IMR-90 (cell line): ENCODE measurements around the gene OR2F2. TPM values are rescaled to one million over a fixed set of nuclear protein-coding genes. Genes with fewer than 3 reads are reported as not detected.

ENCODE experiments used
- ATAC-seq: fragments of 200-7000 bp; cut with Tn5 transposase; 2 replicates; pipeline ENCODE4 v1.9.1; 2020; ENCODE audit warnings: low read depth, mild to moderate bottlenecking, moderate library complexity
- BruUV-seq: library from RNA; stranded (reverse); fragments of 400-500 nt; replicated peaks from 2 replicates; lab custom pipeline; 2021; lab: Mats Ljungman, UMichigan
- CTCF ChIA-PET: fragments of 300-600 bp; formaldehyde crosslinking; extraction: SDS; loops from one replicate; lab custom pipeline; 2021; ENCODE audit warnings: antibody characterized with exemption; lab: Yijun Ruan, JAX
- POLR2A ChIA-PET: fragments of 300-600 bp; sonication (Branson Sonifier 250); formaldehyde crosslinking; loops from one replicate; lab custom pipeline; 2022; ENCODE audit warnings: antibody characterized with exemption; ENCODE audit not compliant: unreplicated experiment; lab: Charles Lee
- DNase-seq: peaks from one replicate; pipeline ENCODE4 v3.0.0; 2013
- H2AFZ ChIP-seq: replicated peaks from 2 replicates; pipeline ENCODE3; 2013; ENCODE audit warnings: low read length, mild to moderate bottlenecking; ENCODE audit not compliant: poor library complexity
- H2AK5ac ChIP-seq: 2 replicates; pipeline ENCODE4 v1.6.1; 2013; ENCODE audit warnings: low read depth, low read length, inconsistent platforms
- H2AK9ac ChIP-seq: replicated peaks from 2 replicates; pipeline ENCODE3; 2013; ENCODE audit warnings: mild to moderate bottlenecking, low read depth, low read length, moderate library complexity; ENCODE audit not compliant: poor library complexity
- H2BK120ac ChIP-seq: 2 replicates; pipeline ENCODE4 v1.6.1; 2013; ENCODE audit warnings: low read depth, low read length, inconsistent platforms
- H2BK15ac ChIP-seq: 3 replicates; pipeline ENCODE4 v1.6.1; 2013; ENCODE audit warnings: low read depth, low read length, inconsistent platforms
- H2BK20ac ChIP-seq: 2 replicates; pipeline ENCODE4 v1.6.1; 2013; ENCODE audit warnings: low read depth, mild to moderate bottlenecking, inconsistent platforms, low read length, moderate library complexity
- H2BK5ac ChIP-seq: 2 replicates; pipeline ENCODE4 v1.6.1; 2013; ENCODE audit warnings: mild to moderate bottlenecking, low read depth, low read length, inconsistent platforms; ENCODE audit not compliant: poor library complexity, severe bottlenecking
- H3K14ac ChIP-seq: replicated peaks from 2 replicates; pipeline ENCODE4 v1.6.1; 2013; ENCODE audit warnings: low read depth, low read length, inconsistent platforms
- H3K18ac ChIP-seq: 2 replicates; pipeline ENCODE4 v1.6.1; 2013; ENCODE audit warnings: low read depth, low read length, control low read depth
- H3K23ac ChIP-seq: 2 replicates; pipeline ENCODE4 v1.6.1; 2013; ENCODE audit warnings: low read depth, low read length, inconsistent platforms
- H3K27ac ChIP-seq: 2 replicates; pipeline ENCODE4 v1.5.1; 2013; ENCODE audit warnings: mild to moderate bottlenecking, control low read depth, low read length; ENCODE audit not compliant: insufficient read depth
- H3K27me3 ChIP-seq: 2 replicates; pipeline ENCODE4 v1.6.1; 2013; ENCODE audit warnings: low read length; ENCODE audit not compliant: control insufficient read depth, insufficient read depth
- H3K36me3 ChIP-seq: 2 replicates; pipeline ENCODE4 v1.6.1; 2013; ENCODE audit warnings: low read length, mixed read lengths; ENCODE audit not compliant: control insufficient read depth, insufficient read depth
- H3K4ac ChIP-seq: 2 replicates; pipeline ENCODE4 v1.6.1; 2013; ENCODE audit warnings: low read depth, low read length, inconsistent platforms
- H3K4me1 ChIP-seq: 2 replicates; pipeline ENCODE4 v1.6.1; 2013; ENCODE audit warnings: low read length, mixed read lengths; ENCODE audit not compliant: control insufficient read depth, insufficient read depth
- H3K4me2 ChIP-seq: 2 replicates; pipeline ENCODE4 v1.6.1; 2013; ENCODE audit warnings: low read depth, mild to moderate bottlenecking, control low read depth, low read length, moderate library complexity
- H3K4me3 ChIP-seq: 2 replicates; pipeline ENCODE4 v1.5.1; 2013; ENCODE audit warnings: low read depth, mild to moderate bottlenecking, control low read depth, low read length, moderate library complexity; ENCODE audit not compliant: insufficient read depth
- H3K56ac ChIP-seq: 2 replicates; pipeline ENCODE4 v1.6.1; 2013; ENCODE audit warnings: low read length, inconsistent platforms; ENCODE audit not compliant: insufficient read depth; ENCODE audit errors: extremely low read depth
- H3K79me1 ChIP-seq, 2 experiments: 2 replicates each; pipeline ENCODE4 v1.6.1; 2013; ENCODE audit warnings: low read length in 2 of 2, inconsistent platforms in 1 of 2, low read depth in 1 of 2
- H3K9ac ChIP-seq: 2 replicates; pipeline ENCODE4 v1.6.1; 2013; ENCODE audit warnings: low read depth, low read length, control low read depth
- H3K9me1 ChIP-seq: 2 replicates; pipeline ENCODE4 v1.6.1; 2013; ENCODE audit warnings: low read length, inconsistent platforms; ENCODE audit not compliant: insufficient read depth
- H3K9me3 ChIP-seq: 2 replicates; pipeline ENCODE4 v1.6.1; 2013; ENCODE audit warnings: low read length; ENCODE audit not compliant: control insufficient read depth, insufficient read depth
- H4K20me1 ChIP-seq: 2 replicates; pipeline ENCODE4 v1.6.1; 2013; ENCODE audit warnings: low read length, inconsistent platforms; ENCODE audit not compliant: insufficient read depth
- H4K5ac ChIP-seq: 2 replicates; pipeline ENCODE4 v1.6.1; 2013; ENCODE audit warnings: mild to moderate bottlenecking, low read depth, low read length, control low read depth
- H4K8ac ChIP-seq, 2 experiments: 2 replicates each; pipeline ENCODE4 v1.6.1; 2013; ENCODE audit warnings: low read depth in 2 of 2, low read length in 2 of 2, control low read depth in 1 of 2, inconsistent platforms in 1 of 2
- H4K91ac ChIP-seq: 2 replicates; pipeline ENCODE4 v1.6.1; 2013; ENCODE audit warnings: low read depth, low read length, inconsistent platforms; ENCODE audit not compliant: insufficient read depth
- CHD1 ChIP-seq: IDR thresholded peaks from 2 replicates; pipeline ENCODE4 v1.6.1; 2012; ENCODE audit warnings: low read depth, low read length, improper control_type of control experiment
- MAFK ChIP-seq: IDR thresholded peaks from 2 replicates; pipeline ENCODE4 v1.6.1; 2012; ENCODE audit warnings: low read depth, low read length, improper control_type of control experiment
- MAZ ChIP-seq: IDR thresholded peaks from 2 replicates; pipeline ENCODE4 v1.6.1; 2012; ENCODE audit warnings: low read depth, mild to moderate bottlenecking, low read length, improper control_type of control experiment, moderate library complexity, borderline replicate concordance
- POLR2A ChIP-seq: IDR thresholded peaks from 2 replicates; pipeline ENCODE4 v1.6.1; 2012; ENCODE audit warnings: mild to moderate bottlenecking, low read depth, low read length
- WGBS, 2 experiments: methylation state at CpG; one replicate each; pipeline versions ENCODE4 v1.1.5 to v1.1.7; 2013; ENCODE audit warnings: missing lambda C conversion rate in 2 of 2; ENCODE audit not compliant: insufficient read length in 1 of 2; ENCODE audit errors: extremely low coverage in 2 of 2; 5-methylcytosine and 5-hydroxymethylcytosine counted together
- dilution Hi-C: fragments of 300-500 bp; cut with HindIII; formaldehyde crosslinking; loops from one replicate; pipeline ENCODE4 v1.14.3; 2018; ENCODE audit warnings: low sequenced_read_pairs; ENCODE audit not compliant: unreplicated experiment
- in situ Hi-C: fragments of 300-500 bp; cut with MboI; formaldehyde crosslinking; loops from 3 replicates; pipeline ENCODE4 v1.14.3; 2019; ENCODE audit warnings: low sequenced_read_pairs, inconsistent platforms, mixed read lengths
- intact Hi-C: fragments of 100-400 bp; cut with micrococcal nuclease; formaldehyde crosslinking; loops from 2 replicates; pipeline ENCODE4 v1.10.0; 2022
- polyA plus RNA-seq, 3 experiments: library from polyadenylated mRNA; depleted of rRNA; stranded (reverse); fragments of >200 nt; gene quantifications; 2 replicates each; pipeline ENCODE4 v1.2.3, GENCODE V29; 2012; ENCODE audit warnings: low replicate concordance in 1 of 3
- total RNA-seq: library from RNA; depleted of rRNA; stranded (reverse); fragments of >200 nt; gene quantifications from 2 replicates; pipeline ENCODE4 v1.2.3, GENCODE V29; 2012
- TF ChIP-seq, protein P1 (sequence below): fragments of 150-350 bp; IDR thresholded peaks from 2 replicates; pipeline ENCODE4 v1.6.1; 2016; ENCODE audit warnings: low read depth, mild to moderate bottlenecking, low read length, moderate library complexity, borderline replicate concordance
- TF ChIP-seq, protein P2 (sequence below): conservative IDR thresholded peaks from 2 replicates; pipeline ENCODE4 v1.5.1; 2012; ENCODE audit warnings: mild to moderate bottlenecking, low read depth, low read length, improper control_type of control experiment

Gene OR2F2
- total and polyA plus RNA-seq, 2 of the 4 experiments (the other 2 are of a cell fraction), result not detected

DNA sequence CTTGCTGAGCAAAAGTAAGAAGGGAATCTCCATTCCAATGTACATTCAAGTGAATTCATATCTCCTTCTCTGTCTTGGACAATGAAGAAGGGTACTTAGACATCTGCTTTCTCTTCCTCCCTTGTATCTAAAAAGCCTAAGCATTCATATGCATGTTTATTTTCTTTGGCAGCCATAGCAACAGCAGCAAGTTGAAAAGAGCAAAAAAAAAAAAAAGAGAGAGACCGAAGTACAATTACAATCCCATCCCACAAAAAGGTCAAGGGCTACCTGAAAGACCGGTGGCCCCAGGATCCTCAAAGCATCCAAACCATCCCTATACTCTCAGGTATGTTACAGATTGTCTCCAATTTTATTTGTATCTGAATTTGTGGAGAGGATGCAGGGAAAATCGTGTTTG, 23.7 kb downstream of the OR2F2 start:
- H3K27ac ChIP-seq, result no peak overlapping the region
- intact Hi-C loops, result no loop called here
- ChIA-PET CTCF (no interaction called here), POLR2A (no interaction called here)
- no peak overlapping the region for H2AFZ ChIP-seq
- H4K91ac ChIP-seq, result no peak overlapping the region
- no CpG with 5 or more reads among the region's 3 CpGs for WGBS, 2 experiments
- no peak overlapping the region for H3K18ac ChIP-seq
- H3K4me3 ChIP-seq, result no peak overlapping the region
- ATAC-seq (no peak; the same call in 1 of the 2 replicates), DNase-seq (peak; percentile 39)
- no peak overlapping the region for H2AK5ac ChIP-seq
- H2BK20ac ChIP-seq, result no peak overlapping the region
- H3K9ac ChIP-seq, result no peak overlapping the region
- no peak overlapping the region for H4K5ac ChIP-seq
- no peaks in the 10 kb centered on the region for H3K9me3 ChIP-seq
- no peak overlapping the region for H3K4ac ChIP-seq
- no peaks in the 10 kb centered on the region for H3K36me3 ChIP-seq
- dilution Hi-C loops, result no loop called here
- H4K20me1 ChIP-seq, result no peaks in the 10 kb centered on the region
- H2BK15ac ChIP-seq, result no peak overlapping the region
- no peak overlapping the region for H2AK9ac ChIP-seq
- H3K14ac ChIP-seq, result no peak overlapping the region
- H3K23ac ChIP-seq, result no peak overlapping the region
- H2BK120ac ChIP-seq, result no peak overlapping the region
- H4K8ac ChIP-seq, result no peak overlapping the region
- H3K27me3 ChIP-seq, result peaks cover 3% of the 10 kb centered on the region; the same call in 1 of the 2 replicates
- H3K79me1 ChIP-seq, result no peaks in the 10 kb centered on the region
- no peak overlapping the region for H3K4me2 ChIP-seq
- in situ Hi-C loops, result no loop called here
- no TSS peak for BruUV-seq
- no peaks in the 10 kb centered on the region for H3K9me1 ChIP-seq
- peaks cover 3% of the 10 kb centered on the region; the same call in 1 of the 2 replicates for H3K4me1 ChIP-seq
- no peak overlapping the region for H3K56ac ChIP-seq
- H2BK5ac ChIP-seq, result no peak overlapping the region
- TF ChIP-seq MAZ (no peak), CHD1 (no peak), POLR2A (no peak), MAFK (no peak)
- TF ChIP-seq, protein P1, sequence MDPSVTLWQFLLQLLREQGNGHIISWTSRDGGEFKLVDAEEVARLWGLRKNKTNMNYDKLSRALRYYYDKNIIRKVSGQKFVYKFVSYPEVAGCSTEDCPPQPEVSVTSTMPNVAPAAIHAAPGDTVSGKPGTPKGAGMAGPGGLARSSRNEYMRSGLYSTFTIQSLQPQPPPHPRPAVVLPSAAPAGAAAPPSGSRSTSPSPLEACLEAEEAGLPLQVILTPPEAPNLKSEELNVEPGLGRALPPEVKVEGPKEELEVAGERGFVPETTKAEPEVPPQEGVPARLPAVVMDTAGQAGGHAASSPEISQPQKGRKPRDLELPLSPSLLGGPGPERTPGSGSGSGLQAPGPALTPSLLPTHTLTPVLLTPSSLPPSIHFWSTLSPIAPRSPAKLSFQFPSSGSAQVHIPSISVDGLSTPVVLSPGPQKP, result no peak
- TF ChIP-seq, protein P2, sequence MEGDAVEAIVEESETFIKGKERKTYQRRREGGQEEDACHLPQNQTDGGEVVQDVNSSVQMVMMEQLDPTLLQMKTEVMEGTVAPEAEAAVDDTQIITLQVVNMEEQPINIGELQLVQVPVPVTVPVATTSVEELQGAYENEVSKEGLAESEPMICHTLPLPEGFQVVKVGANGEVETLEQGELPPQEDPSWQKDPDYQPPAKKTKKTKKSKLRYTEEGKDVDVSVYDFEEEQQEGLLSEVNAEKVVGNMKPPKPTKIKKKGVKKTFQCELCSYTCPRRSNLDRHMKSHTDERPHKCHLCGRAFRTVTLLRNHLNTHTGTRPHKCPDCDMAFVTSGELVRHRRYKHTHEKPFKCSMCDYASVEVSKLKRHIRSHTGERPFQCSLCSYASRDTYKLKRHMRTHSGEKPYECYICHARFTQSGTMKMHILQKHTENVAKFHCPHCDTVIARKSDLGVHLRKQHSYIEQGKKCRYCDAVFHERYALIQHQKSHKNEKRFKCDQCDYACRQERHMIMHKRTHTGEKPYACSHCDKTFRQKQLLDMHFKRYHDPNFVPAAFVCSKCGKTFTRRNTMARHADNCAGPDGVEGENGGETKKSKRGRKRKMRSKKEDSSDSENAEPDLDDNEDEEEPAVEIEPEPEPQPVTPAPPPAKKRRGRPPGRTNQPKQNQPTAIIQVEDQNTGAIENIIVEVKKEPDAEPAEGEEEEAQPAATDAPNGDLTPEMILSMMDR, result no peak
